Keratinocyte (primary cell): Measurements from ENCODE around the gene PPFIBP2.

Source experiments
- CTCF ChIP-seq, 3 experiments: IDR thresholded peaks in 1 of 3; conservative IDR thresholded peaks in 1 of 3; optimal IDR thresholded peaks in 1 of 3; 2 replicates in 2 of 3; 3 replicates in 1 of 3; pipeline versions ENCODE3 to v1.5.1; 2011; ENCODE audit warnings: low read length in 3 of 3, mild to moderate bottlenecking in 3 of 3, moderate library complexity in 2 of 3, control low read depth in 1 of 3, inconsistent platforms in 1 of 3; ENCODE audit not compliant: insufficient read depth in 2 of 3; ENCODE audit errors: extremely low read depth in 1 of 3
- EZH2 ChIP-seq: IDR thresholded peaks from one replicate; pipeline ENCODE4 v1.6.1; 2012; ENCODE audit warnings: inconsistent platforms, mild to moderate bottlenecking, low read length, moderate library complexity

GRCh38 chr11:7576726-7577290 lies 63.0 kb downstream of the PPFIBP2 start:
- TF ChIP-seq CTCF (optimal IDR thresholded peaks at IDR 0.05 in 1 of 3, IDR thresholded peaks at IDR 0.05 in 1 of 3, conservative IDR thresholded peaks at IDR 0.05 in 1 of 3; ENCODE audit: extremely low read depth in 1 of 3, insufficient read depth in 2 of 3, low read length in 3 of 3) = no peak
- no peak for TF ChIP-seq EZH2
